T1000 (cell line): ENCODE measurements around the gene DTX1.

Experiments used
- DNase-seq: peaks from one replicate; lab custom pipeline; 2025; ENCODE audit warnings: mixed read lengths; lab: John Stamatoyannopoulos, UW

The DTX1 gene

DNA sequence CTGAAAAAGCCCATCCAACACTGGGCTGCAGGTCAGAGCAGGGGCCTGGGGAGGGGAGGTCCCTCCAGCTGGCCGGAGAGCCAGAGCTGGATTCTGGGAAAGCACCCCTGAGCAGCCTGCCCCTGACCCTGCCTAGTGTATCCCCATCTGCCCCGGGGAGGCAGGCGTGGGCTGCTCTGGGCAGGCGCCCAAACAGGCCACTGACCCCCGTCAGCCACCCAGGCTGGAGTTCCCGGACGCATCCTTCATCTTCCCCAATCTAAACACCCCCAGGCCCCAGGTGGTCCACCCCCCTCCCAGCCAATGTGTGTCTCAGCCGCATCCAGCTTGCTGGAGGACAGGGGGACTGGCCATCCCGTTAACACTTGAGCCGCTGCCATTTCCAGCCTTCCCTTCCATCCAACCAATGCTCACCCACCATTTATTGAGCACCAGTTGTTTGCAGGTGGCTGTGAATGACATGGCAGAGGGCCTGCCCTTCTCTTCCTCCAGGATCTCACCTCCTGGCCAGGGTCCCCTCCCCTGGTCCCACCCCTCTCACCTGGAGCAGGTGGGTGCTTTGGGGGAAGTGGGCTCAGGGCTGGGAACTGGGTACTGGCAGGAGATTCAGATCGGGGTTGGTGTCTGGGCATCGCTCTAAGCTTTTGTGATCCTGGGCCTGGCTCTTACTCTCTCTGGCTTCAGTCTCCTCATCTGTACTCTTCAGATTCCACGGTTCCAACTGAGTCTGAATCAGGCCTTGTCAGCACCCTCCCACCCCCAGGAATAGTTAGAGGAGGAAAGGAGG lies 743 bp upstream of the DTX1 start:
- DNase-seq: no peak

DNA sequence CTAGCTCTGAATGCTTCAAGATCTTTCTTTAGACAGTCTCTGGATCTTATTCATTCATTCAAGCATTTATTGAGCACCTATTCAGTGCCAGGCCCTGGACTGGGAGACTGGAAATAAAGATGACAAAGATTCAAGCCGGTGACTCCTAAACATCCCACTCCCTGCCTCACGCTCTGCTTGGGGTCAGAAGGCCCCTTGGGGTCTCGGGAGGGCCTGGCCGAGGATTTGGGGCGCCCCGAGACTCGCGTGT lies 224 bp upstream of the DTX1 start:
- DNase-seq: no peak

DNA sequence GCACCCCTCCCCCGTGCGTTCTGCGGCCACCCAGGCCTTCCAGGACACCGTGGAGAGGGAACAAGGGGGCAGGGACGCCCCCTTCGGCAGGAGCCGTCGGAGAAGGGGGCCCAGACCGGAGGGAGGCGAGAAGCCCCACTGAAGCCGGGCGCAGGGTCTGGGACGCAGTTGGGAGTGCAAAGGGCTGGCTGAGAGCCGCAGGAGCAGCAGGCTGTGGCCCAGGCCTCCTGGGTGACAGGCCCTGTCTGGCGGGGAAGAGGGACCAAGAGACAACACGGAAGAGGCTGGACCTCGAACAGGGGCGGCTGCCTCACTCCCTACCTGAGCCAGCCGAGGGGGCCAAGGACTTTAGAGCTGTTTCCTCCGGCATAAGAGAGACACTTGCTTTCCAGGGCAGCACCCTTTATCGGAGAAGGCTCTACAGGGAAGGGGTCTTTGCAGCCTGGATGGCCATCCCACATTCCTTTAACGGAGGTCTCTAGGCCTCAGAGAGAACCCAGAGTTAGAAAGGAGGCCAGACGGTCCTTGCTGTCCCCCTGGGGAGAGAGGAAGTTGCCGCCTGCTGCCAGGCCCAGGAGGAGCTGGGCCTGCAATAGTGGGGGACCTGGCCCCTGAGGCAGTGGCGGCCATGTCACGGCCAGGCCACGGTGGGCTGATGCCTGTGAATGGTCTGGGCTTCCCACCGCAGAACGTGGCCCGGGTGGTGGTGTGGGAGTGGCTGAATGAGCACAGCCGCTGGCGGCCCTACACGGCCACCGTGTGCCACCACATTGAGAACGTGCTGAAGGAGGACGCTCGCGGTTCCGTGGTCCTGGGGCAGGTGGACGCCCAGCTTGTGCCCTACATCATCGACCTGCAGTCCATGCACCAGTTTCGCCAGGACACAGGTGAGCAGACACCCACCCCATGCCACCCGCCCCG lies 1.3 kb downstream of the DTX1 start:
- no peak for DNase-seq

DNA sequence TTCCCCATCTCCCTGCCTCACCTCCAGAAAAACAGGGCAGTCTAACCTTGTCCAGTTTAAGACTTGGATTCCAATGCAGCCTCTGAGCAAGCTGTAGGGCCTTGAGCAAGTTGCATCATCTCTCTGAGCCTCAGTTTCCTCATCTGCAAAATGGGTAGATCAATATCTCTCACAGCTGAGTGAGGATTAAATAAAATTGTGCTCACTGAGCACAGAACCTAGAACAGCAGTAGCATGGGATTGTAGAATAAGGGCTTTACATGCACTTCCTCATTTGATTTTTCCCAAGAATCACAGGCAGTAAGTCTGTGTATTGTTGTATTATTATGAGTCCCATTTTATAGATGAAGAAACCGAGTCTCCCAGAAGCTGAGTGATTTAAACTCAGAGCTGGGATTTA lies 2.0 kb downstream of the DTX1 start:
- DNase-seq: no peak

DNA sequence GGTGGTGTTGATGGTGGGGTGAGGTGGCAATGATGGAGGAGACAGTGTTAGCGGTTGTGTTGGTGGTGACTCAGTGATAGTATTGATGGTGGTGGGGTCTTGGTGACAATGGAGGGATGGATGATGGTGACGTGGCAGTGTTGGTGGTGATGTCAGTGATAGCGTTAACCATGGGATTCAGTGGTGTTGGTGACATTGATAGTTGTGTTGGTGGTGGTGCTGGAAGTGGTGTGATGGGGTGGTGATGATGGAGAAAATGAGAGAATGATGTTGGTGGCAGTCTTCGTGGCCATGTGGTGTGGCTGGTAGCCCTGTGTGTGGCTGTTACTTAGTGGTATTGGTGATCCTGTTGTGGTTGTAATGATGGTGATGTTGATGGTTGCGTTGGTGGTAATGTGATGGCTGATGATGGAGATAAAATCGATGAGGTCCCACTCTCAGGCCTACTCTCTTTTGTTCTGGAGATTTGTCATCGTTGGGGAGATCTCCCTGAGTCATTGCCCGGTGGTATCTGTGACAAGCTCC lies 2.6 kb downstream of the DTX1 start:
- no peak for DNase-seq

DNA sequence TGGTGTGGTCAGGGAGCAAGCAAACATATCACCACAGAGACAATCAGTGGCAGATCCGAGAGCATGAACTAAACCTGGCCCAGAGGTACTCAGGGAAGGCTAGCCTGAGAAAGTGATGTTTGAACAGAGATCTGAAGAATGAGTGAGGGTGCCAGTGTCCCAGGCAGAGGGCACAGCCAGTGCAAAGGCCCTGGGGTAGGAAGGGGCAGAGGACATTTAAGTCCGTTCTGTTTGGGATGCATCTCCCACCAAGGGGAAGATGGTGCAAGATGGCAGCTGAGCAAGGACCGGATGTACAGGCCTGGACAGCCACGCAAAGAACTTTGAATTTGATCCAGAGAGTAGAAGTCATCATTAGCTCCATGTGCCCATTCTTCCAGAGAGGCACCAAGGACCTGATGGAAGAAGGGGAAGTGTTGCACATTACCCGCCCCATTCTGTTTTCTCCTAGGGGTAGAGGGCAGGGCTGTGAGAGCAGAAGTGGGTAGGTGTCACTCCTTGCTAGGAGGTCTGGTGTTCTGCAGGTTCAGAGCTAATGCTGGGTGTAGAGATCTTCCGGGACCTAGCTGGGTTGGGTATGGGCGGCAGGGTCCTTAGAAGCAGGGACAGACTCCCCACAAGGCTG lies 3.9 kb downstream of the DTX1 start:
- DNase-seq: no peak

DNA sequence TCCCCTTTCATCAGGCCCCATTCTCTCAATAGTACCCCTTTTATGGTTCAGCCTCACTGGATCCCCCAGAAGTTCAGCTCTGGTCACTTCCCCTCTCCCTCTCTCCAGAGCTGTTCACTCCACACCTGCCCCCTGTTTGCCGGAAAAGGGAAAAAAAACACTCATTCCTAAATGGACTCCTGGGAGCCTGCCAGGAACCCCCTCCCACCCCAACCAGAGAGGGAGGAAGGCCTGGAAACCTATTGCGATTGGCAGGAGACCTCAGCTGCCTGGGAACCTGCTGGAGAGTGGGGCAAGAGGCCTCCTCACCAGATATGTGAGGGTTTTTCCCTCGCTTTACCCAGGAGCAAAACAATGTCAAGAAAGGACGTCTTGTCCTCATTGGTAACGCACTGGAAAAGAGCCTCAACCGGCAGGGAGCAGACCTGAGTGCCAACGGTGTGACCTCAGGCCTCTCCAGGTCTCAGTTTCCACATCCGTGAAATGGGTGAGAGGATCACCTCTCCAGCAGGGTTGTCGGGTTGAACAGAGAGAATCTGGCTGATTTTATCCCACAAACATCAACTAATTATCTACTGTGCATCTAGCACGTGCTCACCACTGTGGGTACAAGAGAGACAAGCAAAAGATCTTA lies 4.6 kb downstream of the DTX1 start:
- DNase-seq: no peak

DNA sequence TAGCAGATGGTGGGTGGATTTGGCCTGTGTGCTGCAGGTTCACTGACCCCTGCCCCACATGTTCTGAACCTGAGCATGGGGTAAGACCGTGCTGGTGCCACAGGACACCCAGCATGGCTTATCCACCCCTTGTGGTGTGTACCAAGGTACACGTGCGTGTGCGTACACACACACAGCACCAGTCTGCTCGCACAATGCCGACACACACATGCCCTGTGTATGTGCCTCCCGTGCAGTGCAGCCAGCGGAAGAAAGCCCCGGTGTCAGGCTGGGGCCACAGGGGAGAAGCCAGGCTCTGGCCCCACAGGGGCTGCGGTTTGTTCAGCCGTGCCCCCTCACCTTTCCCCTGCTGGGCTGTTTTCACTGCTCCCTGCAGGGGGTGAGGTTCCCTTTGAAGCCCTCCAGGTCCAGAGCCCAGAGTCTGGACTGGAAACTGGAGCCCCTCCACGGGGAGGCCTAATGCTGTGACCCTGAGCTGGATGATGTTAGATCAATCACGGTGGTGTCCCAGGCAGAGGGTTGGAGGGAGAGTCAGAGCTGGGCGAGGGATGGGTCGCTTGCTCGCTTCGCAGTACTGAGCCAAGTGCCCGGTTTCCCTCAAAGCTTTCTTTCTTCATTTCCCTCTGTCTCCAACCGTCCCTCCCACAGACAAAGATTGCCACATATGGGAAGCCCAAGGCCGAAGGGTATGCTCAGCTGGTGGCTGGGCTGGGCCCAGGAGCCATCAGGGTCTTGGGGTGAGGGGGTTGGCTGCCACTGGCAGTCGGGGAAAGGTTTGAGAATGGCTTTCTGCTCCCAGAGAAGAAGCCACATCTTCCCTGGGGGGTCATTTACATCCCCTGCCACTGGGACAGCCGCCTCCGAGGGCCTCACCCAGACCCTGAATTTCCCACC lies 6.2 kb downstream of the DTX1 start:
- no peak for DNase-seq

DNA sequence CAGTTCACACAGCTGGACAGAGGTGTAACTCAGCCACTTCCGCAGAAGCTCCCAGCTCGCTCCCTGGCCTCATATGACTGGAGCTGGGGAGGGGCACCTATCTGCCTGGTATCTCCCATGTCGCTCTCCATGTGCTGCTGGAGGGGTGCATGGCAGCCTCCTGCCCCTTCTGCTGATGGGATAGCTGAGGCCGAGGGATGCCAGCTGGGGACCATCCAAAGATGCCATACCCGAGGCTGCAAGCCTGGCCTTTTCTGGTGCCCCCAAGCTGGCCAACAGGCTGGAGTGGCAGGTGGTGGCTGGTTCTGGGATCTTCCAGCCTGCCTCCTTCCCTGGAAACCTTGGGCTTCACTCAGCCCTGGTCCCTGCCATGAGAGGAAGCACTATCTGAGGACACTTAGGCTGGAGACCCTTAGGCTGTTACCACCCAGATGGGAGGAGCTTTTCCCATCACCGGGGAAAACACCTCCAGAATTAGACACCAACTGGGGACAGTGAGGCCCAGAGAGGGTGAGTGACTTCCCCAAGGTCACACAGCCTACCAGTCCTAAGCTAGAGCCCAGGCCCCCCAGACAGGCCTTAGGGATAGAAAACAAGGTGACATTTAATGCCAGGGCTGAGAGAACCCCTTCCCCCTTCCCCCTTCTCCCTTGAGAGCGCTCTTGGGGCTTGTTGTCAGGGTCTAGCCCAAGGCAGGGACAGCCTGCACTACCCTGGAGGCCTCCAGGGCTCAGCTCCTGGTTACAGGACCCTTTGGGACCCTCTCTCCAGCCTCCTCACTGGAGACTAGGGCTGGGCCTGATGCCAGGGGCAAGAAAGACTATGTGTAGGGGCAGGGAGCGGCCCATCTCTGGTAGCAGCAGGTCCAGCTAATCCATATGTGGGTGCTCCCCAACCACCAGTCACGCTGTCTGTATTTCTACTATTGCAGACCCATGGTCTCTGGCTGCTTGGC lies 7.1 kb downstream of the DTX1 start:
- no peak for DNase-seq

DNA sequence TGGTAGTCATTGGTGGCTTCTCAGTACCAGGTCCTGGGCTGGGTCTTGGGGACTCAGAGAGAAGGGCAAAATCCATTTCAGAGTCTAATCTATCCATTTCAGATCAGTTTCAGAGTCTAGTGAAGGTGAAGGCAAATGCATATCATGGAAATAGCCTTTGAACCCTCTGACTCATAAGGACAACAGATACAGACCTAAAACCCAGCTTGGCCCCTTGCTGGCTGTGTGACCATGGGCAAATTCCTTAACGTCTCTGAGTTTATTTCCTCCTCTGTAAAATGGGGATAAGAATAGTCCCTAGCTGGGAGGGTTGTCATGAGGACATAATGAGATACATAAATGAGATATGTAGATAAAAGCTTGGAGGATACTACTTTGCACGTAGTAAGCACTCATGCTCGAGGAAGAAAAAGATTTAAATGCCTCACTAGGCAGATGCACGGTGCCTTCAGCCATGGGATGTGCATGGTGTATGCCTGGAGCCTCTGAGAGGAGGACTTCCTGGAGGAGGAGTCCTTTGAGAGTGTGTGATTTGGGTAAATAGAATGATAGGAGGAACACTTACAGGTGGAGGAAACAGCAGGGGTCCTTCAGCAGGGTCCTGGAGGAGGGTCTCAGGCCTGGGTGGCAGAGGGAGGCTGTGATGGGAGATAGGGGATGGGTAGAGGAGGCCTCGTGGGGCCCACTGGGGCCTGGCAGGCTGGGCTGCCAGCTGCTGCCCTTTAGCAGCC lies 8.0 kb downstream of the DTX1 start:
- DNase-seq: no peak

DNA sequence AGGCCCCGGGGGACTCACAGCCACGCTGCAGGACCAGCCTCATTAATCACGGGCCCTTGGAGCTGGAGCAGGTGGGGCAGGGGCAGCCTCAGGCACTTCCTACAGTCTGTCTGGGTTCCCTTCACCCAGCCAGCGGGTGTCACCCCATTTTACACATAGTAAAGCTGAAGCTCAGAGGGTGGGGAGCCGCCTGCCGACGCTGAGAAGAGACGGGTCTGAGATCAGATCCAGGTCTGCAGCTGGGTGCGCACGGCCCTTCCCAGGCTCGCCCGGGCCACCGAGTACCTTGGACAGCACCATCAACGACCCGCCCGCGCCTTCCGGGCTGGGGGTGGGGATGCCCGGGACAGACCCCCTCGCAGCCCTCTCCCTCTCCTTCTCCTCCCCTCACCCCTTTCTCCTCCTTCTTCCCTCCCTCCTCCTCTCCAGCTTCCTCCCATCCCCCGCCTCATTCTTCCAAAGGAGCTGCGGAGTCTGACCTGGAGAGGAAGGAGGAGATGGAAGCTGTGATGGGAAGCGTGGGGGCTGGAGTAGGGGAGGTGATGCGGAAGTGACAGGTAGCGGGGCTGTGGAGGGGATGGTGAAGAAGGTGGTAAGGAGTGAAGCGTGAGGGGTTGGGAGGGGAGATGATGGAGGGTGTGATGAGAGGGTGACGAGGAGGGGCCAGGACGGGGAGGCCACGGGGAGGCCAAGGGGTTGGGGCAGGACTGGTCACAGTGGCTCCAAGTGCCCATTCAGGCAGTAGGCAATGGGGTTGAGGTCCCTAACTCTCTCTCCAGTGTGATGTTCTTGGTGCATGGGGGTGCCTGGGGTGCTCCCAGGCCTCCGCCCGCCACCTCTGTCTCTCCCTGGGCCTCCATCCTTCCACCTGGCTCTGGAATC lies 8.8 kb downstream of the DTX1 start:
- DNase-seq: no peak

DNA sequence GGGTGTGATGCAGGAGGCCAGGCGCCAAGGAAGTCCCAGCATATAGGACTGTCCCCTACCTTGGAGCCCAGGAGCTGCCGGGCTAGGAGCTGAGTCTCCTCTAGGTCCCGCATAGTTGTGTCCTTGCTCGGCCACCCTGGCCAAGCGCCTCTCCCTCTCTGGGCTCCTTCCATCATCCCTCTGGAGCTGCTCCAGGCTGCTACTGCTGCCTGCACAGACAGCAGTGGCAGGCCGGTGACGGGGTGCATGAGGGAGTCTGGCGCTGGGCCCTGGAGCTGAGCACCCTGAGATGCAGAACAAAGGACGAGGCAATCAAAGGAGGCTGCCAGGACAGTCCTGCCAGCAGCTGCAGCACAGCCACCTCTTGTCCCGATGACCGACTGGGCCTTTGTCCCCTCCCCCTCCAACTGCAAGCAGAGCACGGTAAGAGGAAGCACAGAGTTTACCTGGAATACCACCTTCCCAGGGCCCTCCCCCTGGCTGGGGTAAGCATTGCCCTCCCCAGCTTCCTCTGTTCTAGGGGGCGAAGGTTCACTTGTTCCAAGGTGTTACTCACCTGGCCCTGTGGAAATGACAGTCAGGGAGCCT lies 10.4 kb downstream of the DTX1 start:
- DNase-seq: no peak

DNA sequence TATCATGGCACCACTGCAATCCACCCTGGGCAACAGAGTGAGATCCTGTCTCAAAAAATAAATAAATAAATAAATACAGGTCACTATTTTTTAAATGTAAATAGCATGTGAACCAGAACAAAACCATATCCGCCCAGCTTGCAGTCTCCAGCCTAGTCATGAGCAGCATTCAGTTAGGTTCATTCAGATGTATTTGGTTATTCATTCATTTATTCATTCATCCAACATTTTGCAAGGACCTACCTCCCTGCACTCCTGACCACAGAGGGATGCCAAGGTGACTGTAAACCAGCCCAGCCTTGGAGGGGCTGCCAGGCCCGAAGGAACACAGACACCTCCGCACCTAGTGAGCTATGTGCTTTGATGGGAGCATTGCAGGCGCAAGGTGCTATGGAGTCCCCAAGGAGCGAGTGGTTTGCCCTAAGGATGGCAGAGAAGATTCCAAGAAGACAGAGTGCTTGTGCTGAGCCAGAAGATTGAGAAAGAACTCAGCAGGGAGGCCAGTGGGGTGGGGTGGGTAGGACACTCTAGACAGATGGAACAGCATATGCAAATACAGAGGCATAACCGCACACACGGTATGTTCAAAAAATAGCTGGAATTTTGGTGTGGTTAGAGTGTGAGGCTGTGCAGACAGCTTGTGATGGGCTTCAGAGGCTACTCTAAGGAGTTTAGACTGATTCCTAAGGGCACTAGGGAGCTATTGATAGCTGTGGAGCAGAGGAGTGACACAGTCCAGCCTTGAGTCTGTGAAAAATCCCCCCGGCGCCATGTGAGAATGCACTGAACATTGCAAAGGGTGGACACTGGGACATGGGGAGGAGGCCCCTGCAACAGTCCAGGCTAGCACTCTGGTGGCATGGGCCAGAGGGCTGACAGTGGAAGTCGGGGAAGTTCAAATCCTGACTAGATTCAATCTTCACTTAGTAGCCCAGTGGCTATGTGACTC lies 11.7 kb downstream of the DTX1 start:
- no peak for DNase-seq

DNA sequence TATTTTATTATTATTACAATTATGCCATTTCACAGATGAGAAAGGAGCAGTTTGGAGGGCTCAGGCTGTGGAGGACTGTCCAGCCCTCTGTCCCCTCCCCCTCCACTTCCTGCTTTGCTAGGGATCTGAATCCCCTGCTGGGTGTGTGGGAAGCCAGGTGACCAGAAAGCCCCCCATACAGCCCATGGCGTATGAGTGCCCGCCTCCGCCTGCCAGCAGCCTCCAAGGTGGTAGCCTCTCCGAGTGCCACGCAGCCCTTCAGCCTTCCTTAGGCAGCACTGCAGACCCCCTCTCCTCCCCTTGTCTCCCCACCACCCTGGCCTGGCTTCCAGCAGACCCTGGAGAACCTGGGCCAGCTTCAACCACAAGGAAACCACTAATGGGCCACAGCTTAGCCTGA lies 12.6 kb downstream of the DTX1 start:
- no peak for DNase-seq

DNA sequence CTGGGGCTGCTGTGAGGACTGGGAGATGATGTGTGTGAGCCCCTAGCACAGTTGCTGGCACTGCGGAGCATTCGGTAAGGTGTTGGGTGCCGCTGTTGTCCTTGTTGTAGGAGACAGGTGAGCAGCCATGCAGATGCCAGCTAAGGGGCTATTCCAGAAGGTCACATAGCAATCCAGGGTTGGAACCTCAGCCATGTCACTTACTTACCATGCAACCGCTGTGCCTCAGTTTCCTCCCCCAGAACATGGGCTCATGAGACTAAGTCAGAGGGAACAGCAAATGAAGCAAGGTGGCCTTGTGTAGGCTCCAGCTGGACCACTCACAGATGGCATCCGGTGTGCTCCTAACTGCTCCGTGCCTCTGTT lies 13.2 kb downstream of the DTX1 start:
- no peak for DNase-seq

DNA sequence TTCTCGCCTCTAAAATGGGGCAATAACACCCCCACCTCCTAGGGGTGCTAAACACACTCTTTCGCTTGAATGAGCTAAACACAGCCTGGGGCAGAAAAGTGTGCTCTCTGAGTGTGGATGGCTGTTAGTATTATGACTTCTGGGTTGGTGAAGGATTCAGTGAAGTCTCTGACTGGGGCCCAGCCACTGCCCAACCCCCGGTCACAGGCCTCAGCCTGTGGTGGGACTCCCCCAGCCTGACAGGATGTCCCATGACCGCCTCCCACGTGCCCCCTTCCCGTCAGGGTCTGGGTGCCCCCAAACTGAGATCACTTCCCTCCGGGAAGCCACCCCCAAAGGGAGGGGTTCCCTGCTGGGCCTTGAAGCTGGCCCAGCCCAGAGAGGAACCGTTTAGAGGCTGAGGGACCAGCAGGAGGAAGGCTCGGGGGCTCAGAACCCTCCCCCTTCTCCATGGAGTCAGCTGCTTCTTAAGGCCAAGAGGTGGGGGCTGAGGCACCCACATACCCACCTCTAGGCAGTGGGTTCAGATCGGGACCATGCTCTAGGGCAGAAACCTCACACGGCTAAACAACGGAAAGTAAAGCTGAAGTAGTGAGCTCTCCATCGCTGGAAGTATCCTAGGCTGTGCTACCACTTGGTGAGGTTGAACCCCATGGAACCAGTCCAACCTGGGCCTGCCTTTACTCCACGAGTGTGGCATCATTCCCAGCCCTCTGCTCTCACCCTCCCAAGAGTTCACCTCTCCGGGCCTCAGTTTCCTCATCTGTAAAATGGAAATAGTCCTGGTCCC lies 13.8 kb downstream of the DTX1 start:
- no peak for DNase-seq
